Germinal center (tissue), 1 donor: ENCODE data around the gene ALDH4A1.
"Not testable (repeated sequence)": the region's sequence is repeated elsewhere in the genome, so short reads cannot be mapped to it uniquely, and the experiment has no call there.

ENCODE experiments used
- DNase-seq: peaks from one replicate; pipeline ENCODE4 v3.0.0; 2012; ENCODE audit warnings: mixed read lengths, low spot score

Gene ALDH4A1

GRCh38 chr1:18878538-18879214, 23.7 kb downstream of the ALDH4A1 start:
- DNase-seq, result no peak

- DNase-seq, result no peak
Observed at GRCh38 chr1:18877282-18877681, 25.1 kb downstream of the ALDH4A1 start.

- no peak for DNase-seq
Observed at GRCh38 chr1:18876210-18876609, 26.1 kb downstream of the ALDH4A1 start.

GRCh38 chr1:18875796-18876128, 26.6 kb downstream of the ALDH4A1 start:
- DNase-seq, result no peak

GRCh38 chr1:18875107-18875795, 27.1 kb downstream of the ALDH4A1 start:
- peak; percentile 76 for DNase-seq

GRCh38 chr1:18874600-18874999, 27.8 kb downstream of the ALDH4A1 start:
- no peak for DNase-seq

GRCh38 chr1:18874036-18874435, 28.3 kb downstream of the ALDH4A1 start:
- DNase-seq, result no peak

GRCh38 chr1:18872071-18872611, 30.2 kb downstream of the ALDH4A1 start:
- DNase-seq, result no peak

GRCh38 chr1:18871401-18872070, 30.8 kb downstream of the ALDH4A1 start:
- no peak for DNase-seq

- no peak for DNase-seq
Observed at GRCh38 chr1:18870957-18871356, 31.4 kb downstream of the ALDH4A1 start.

GRCh38 chr1:18870595-18870865, 31.8 kb downstream of the ALDH4A1 start:
- DNase-seq, result not testable (repeated sequence)

GRCh38 chr1:18869847-18870594, 32.3 kb downstream of the ALDH4A1 start:
- DNase-seq, result no peak

GRCh38 chr1:18868801-18869424, 33.4 kb downstream of the ALDH4A1 start:
- DNase-seq, result no peak

- DNase-seq, result no peak
Observed at GRCh38 chr1:18868354-18868753, 34.0 kb downstream of the ALDH4A1 start.

- no peak for DNase-seq
Observed at GRCh38 chr1:18866846-18867245, 35.5 kb downstream of the ALDH4A1 start.

GRCh38 chr1:18866314-18866713, 36.0 kb downstream of the ALDH4A1 start:
- DNase-seq, result no peak

GRCh38 chr1:18865176-18865575, 37.2 kb downstream of the ALDH4A1 start:
- no peak for DNase-seq

GRCh38 chr1:18861590-18861989, 40.8 kb downstream of the ALDH4A1 start:
- no peak for DNase-seq

- no peak for DNase-seq
Observed at GRCh38 chr1:18861082-18861481, 41.3 kb downstream of the ALDH4A1 start.

GRCh38 chr1:18859560-18859959, 42.8 kb downstream of the ALDH4A1 start, which contains the start of gene TAS1R2:
TAS1R2 (minus strand) TSS chr1:18859660; CDS start chr1:18859660, 0 bp downstream.
- no peak for DNase-seq

GRCh38 chr1:18858070-18858688, 44.2 kb downstream of the ALDH4A1 start:
- DNase-seq, result no peak

GRCh38 chr1:18856435-18856834, 45.9 kb downstream of the ALDH4A1 start:
- no peak for DNase-seq
